Stimulated activated CD4-positive, alpha-beta T cell treated with anti-CD3 and anti-CD28 coated beads, Interleukin-15, amount 100 ng/mL, for 48 hours (primary cell): ENCODE data around the gene ELOB.

Source experiments
- DNase-seq, 2 donors: peaks; one replicate each; pipeline ENCODE4 v3.0.0-alpha.2; 2020; ENCODE audit warnings: low read depth in 2 of 2

The ELOB gene

DNA sequence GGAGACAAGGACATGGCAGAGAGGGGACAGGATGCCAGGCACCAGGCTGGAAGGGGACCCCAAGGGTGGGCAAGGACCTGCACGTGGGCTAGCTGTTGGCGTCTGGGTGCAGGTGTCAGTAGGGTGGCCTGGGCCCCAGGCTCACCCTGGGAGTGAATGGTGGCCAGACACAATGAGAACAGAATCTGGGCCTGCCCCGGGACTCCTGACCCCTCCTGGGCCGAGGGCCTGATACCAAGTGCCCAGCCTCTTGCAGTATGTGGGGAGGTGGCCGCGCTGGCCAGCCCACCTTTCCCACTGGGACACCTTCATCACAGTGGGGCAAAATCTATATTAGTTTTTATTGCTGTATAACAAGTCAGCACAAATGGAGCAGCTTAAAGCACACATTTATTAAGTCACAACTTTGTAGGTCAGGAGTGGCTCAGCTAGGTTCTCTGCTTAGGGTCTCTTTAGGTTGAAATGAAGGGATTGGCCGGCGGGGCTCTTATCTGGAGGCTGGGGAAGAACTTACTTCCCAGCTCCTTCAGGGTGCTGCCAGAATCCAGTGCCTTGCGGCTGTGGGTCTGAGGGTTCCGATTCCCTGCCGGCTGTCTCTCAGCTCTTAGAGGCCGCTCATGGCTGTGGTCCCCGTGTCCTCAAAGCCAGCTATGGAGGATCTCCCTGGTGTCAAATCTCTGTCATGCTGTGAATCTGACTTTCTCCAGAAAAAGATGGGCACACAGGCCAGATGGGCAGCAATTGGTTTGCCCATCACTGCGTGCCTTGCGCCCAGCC, 6.7 kb upstream of the ELOB start:
- DNase-seq = no peak

- DNase-seq = no peak
Observed at GRCh38 chr16:2782583-2783351, 5.7 kb upstream of the ELOB start.

- DNase-seq = no peak
Observed at GRCh38 chr16:2779978-2780898, 3.2 kb upstream of the ELOB start.

DNA sequence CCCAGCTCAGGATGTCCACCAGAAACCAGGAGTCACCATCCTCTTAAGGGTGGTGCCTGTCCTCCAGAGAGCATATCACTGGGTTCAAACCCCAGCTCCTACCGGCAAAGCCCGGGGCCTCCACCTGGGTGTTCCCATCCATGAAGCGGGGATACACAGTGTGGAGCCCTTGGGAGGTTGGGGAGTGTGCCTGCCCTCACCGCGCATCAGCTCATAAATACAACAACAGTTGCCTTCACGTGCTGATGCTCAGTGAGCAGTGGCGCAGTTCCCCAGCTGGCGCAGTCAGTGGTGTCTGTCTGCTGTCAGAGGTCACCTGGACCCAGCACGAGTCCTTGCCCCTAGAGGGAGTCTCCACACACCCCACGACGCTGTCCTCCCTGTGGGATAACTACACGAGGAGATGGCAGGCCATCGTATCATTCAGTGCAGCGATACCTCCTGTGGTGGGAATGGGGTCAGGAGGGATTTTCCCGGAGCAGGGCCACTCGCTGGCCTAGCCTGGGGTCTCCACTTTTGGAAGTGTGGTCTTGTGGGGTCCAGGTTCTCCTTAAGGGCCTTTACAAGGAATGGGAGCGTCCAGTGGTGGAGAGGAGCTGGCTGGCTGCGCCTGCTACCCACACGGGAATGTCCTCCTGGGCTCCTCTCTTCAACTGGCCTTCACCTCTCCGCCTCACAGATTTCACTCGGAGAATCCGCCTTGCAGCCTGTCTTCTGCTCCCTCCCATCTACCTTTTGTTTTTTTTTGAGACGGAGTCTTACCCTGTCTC, 2.3 kb upstream of the ELOB start:
- no peak for DNase-seq

DNA sequence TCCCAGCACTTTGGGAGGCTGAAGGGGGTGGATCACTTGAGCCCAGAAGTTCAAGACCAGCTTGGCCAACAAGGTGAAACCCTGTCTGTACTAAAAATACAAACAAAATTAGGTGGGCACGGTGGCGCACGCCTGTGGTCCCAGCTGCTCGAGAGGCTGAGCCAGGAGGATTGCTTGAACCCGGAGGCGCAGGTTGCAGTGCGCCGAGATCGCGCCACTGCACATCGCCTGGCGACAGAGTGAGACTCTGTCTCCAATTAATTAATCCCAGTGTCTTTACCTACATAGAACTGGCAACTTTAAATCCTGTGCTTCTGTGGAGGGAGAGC, 1.5 kb upstream of the ELOB start:
- DNase-seq = no peak

DNA sequence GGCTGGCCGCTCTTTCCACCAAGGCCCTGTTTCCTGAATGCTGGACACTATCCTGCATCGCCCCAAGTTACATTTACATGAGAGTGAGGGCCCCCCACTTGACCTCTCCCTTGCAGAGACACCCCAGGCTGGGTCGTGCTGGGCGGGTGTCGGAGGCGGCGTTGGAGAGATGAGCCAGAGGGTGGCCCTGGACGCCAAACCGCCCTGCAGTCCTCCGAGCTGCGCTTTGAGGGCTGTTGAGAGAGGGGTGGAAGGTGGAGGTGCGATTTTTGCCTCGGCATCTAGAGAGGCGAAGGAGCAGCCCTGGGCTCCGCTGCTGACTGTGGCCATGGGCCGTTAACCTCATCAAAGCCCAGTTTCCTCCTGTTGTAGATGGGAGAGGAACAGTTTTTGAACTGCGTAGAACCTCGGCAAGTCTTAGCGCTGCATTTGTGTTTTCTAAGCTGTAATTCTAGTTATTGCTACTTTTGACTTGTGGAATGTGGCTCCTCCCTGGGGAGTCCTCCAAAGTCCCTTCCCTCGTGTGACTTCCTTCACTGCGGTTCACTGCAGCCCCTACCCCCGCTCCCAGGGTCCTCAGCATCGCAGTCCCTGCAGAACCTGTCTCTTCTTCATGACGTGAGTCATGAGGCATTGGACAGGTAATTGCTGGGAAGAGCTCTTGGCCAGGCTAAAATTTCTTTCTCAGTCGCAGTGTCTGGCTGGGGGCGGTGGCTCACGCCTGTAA, 986 bp upstream of the ELOB start:
- DNase-seq = no peak

DNA sequence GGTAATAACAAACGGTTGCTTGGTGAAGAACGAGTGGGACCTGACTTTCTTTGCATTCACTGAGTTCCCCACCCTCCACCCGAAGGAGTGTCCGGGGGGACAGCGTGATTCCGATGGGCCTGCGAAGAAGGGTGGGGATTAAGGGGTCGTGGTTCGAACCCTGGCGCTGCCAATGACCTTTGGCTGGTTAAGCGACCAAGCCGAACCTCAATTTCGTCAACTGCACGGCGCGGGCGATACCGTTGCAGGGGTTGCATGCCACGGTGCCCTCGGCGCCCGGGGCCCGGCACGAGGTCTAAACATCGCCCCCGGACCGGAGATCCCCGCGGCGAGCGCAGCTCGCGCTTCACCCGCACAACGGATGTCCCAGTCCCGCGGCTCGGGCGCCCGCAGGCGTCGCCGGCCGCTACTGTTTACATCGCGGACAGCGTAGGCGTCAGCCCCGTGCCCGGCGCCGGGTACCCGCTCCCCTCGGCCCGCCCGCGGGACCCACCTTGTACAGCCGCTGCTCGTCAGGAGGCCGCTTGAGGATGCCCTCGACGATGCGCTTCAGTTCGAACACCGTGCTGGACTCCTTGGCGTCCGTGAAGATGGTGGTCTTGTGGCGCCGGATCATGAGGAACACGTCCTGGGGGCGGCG, 460 bp downstream of the ELOB start:
- DNase-seq = no peak

- no peak for DNase-seq
Observed at GRCh38 chr16:2775765-2776499, 1.1 kb downstream of the ELOB start.

- DNase-seq = no peak
Observed at GRCh38 chr16:2775131-2775716, 1.9 kb downstream of the ELOB start.

GRCh38 chr16:2774161-2774891, 2.8 kb downstream of the ELOB start:
- no peak for DNase-seq

GRCh38 chr16:2773188-2773968, 3.7 kb downstream of the ELOB start:
- no peak for DNase-seq

GRCh38 chr16:2771496-2772402, 5.3 kb downstream of the ELOB start:
- no peak for DNase-seq

GRCh38 chr16:2770057-2770951, 6.8 kb downstream of the ELOB start:
- no peak for DNase-seq

- DNase-seq = no peak
Observed at GRCh38 chr16:2769675-2770056, 7.4 kb downstream of the ELOB start.

DNA sequence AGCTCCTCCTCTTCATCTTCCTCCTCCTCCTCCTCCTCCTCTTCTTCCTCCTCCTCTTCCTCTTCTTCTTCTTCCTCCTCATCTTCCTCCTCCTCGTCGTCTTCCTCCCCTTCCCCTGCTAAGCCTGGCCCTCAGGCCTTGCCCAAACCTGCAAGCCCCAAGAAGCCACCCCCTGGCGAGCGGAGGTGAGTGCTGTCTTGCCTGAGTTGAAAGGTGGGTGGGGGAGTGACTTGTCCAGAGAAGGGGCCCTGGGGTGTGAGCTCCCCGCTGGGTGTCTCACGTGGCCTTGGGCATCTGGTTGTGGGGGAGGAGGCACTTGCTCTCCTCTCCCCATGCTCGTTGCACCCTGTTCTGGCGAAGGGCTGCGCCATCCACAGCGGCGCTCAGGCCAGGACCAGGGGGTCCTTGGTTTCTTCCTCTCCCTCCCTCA, 8.0 kb downstream of the ELOB start:
- no peak for DNase-seq
